PFSK-1 (cell line): ENCODE data around the gene GGA3.

Source experiments
- FOXP2 ChIP-seq: optimal IDR thresholded peaks from 2 replicates; pipeline ENCODE3; 2011; ENCODE audit warnings: borderline replicate concordance, control low read depth, inconsistent platforms; ENCODE audit not compliant: insufficient read depth; ENCODE audit errors: extremely low read length, extremely low read depth
- POLR2AphosphoS5 ChIP-seq: IDR thresholded peaks from 2 replicates; pipeline ENCODE4 v1.6.1; 2012; ENCODE audit warnings: low read depth, mild to moderate bottlenecking, control low read depth, low read length, moderate library complexity
- SIN3A ChIP-seq: IDR thresholded peaks from 2 replicates; pipeline ENCODE4 v1.6.1; 2012; ENCODE audit warnings: mild to moderate bottlenecking, low read length, moderate library complexity, borderline replicate concordance; ENCODE audit not compliant: insufficient read depth
- TAF1 ChIP-seq: IDR thresholded peaks from 2 replicates; pipeline ENCODE4 v1.6.1; 2012; ENCODE audit warnings: low read length, control low read depth, borderline replicate concordance; ENCODE audit not compliant: insufficient read depth
- TF ChIP-seq, protein P1 (sequence below), 2 experiments: IDR thresholded peaks; 2 replicates each; pipeline versions ENCODE4 v1.6.1 to v1.8.0; 2011 to 2012; ENCODE audit warnings: low read depth in 2 of 2, low read length in 2 of 2, control low read depth in 1 of 2, inconsistent platforms in 1 of 2, mild to moderate bottlenecking in 1 of 2, moderate library complexity in 1 of 2; ENCODE audit not compliant: insufficient read depth in 1 of 2

DNA sequence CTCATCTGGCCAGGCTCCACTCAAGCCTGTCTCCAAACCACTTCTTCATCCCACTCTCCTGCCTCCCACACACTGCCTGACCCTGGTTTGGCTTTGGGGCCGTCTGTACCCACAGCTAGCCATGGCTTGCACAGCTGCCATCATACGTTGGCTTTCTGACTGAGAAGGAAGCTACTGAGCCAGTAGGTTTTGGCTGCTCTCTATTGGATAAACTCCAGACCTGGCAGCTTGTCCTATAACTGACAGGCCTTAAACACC lies 5.7 kb upstream of the GGA3 start:
- no peak for TF ChIP-seq TAF1
- TF ChIP-seq POLR2AphosphoS5 = no peak
- TF ChIP-seq FOXP2 = no peak
- TF ChIP-seq, protein P1, sequence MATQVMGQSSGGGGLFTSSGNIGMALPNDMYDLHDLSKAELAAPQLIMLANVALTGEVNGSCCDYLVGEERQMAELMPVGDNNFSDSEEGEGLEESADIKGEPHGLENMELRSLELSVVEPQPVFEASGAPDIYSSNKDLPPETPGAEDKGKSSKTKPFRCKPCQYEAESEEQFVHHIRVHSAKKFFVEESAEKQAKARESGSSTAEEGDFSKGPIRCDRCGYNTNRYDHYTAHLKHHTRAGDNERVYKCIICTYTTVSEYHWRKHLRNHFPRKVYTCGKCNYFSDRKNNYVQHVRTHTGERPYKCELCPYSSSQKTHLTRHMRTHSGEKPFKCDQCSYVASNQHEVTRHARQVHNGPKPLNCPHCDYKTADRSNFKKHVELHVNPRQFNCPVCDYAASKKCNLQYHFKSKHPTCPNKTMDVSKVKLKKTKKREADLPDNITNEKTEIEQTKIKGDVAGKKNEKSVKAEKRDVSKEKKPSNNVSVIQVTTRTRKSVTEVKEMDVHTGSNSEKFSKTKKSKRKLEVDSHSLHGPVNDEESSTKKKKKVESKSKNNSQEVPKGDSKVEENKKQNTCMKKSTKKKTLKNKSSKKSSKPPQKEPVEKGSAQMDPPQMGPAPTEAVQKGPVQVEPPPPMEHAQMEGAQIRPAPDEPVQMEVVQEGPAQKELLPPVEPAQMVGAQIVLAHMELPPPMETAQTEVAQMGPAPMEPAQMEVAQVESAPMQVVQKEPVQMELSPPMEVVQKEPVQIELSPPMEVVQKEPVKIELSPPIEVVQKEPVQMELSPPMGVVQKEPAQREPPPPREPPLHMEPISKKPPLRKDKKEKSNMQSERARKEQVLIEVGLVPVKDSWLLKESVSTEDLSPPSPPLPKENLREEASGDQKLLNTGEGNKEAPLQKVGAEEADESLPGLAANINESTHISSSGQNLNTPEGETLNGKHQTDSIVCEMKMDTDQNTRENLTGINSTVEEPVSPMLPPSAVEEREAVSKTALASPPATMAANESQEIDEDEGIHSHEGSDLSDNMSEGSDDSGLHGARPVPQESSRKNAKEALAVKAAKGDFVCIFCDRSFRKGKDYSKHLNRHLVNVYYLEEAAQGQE (IDR thresholded peaks at IDR 0.05; ENCODE audit: insufficient read depth in 1 of 2, low read depth in 2 of 2, low read length in 2 of 2) = no peak
- no peak for TF ChIP-seq SIN3A
